ENCODE data around the gene UROC1. TPM values are rescaled to one million over a fixed set of nuclear protein-coding genes. Genes with fewer than 3 reads are reported as not detected.

The UROC1 gene
- total and polyA plus RNA-seq, 2 of the 13 experiments (the other 11 are each of a cell fraction or from before 2014, with no cell fraction given): 0.71 to 1.3 TPM

DNA sequence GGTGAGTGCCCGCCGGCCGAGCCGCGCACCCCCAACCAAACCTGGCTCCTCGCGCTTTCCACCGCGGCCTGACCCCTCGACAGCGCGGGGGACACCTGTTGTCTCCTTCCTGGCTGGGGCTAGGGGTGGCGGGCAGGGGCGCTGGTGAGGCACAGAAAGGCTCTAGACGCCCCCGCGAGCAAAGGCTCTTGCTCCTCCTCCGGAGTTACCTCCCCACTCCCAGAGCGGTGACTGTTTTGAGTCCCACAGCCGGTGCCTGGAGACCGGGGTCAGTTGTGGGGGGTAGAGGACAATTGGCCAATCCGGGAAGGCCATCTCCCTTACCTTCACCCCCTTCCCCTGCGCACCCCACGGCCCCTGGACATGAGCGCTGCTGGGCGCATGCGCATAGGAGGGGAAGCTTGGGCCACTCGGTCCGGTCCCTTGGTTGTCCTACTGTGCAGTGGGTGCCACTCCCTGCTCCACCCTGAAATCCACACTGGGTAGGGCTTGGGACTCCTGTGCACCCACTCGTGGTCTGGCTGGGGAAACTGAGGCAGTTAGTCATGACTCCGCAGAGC is 6.9 kb upstream of the UROC1 start (continued):
- 0 out of 2 replicates have a peak, but pooled peaks have one; percentile 9 for TF ChIP-seq ZNF441 (CRISPR knock-in tag; IDR thresholded peaks at IDR 0.05; ENCODE audit: borderline replicate concordance)
- peak; percentile 25 for TF ChIP-seq RBM39 (IDR thresholded peaks at IDR 0.05; ENCODE audit: low read depth, low read length, poor library complexity, severe bottlenecking)
- TF ChIP-seq, protein P1, sequence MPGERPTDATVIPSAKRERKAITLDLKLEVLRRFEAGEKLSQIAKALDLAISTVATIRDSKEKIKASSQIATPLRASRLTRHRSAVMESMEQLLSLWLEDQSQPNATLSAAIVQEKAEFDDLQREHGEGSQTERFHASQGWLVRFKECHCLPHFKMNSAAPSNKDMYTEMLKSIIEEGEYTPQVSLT (CRISPR knock-in tag; IDR thresholded peaks at IDR 0.05; ENCODE audit: borderline replicate concordance, low read depth): no peak
- peak; percentile 9; the same call in 1 of the 2 replicates for TF ChIP-seq SP4 (CRISPR knock-in tag; IDR thresholded peaks at IDR 0.05)
- peak; percentile 29 for TF ChIP-seq ZNF777 (CRISPR knock-in tag; IDR thresholded peaks at IDR 0.05)
- TF ChIP-seq AGO2 (optimal IDR thresholded peaks at IDR 0.05; ENCODE audit: low read depth, low read length): peak; percentile 34
- TF ChIP-seq, protein P2, sequence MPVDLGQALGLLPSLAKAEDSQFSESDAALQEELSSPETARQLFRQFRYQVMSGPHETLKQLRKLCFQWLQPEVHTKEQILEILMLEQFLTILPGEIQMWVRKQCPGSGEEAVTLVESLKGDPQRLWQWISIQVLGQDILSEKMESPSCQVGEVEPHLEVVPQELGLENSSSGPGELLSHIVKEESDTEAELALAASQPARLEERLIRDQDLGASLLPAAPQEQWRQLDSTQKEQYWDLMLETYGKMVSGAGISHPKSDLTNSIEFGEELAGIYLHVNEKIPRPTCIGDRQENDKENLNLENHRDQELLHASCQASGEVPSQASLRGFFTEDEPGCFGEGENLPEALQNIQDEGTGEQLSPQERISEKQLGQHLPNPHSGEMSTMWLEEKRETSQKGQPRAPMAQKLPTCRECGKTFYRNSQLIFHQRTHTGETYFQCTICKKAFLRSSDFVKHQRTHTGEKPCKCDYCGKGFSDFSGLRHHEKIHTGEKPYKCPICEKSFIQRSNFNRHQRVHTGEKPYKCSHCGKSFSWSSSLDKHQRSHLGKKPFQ (CRISPR knock-in tag; IDR thresholded peaks at IDR 0.05; ENCODE audit: insufficient replicate concordance): no peak
- TF ChIP-seq RAD51 (IDR thresholded peaks at IDR 0.05; ENCODE audit: borderline replicate concordance): no peak
- no peak for TF ChIP-seq ZSCAN12 (CRISPR knock-in tag; IDR thresholded peaks at IDR 0.05)
- TF ChIP-seq, protein P3, sequence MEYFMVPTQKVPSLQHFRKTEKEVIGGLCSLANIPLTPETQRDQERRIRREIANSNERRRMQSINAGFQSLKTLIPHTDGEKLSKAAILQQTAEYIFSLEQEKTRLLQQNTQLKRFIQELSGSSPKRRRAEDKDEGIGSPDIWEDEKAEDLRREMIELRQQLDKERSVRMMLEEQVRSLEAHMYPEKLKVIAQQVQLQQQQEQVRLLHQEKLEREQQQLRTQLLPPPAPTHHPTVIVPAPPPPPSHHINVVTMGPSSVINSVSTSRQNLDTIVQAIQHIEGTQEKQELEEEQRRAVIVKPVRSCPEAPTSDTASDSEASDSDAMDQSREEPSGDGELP (IDR thresholded peaks at IDR 0.05; ENCODE audit: borderline replicate concordance, low read depth): no peak
- no peak for TF ChIP-seq ZNF10 (CRISPR knock-in tag; IDR thresholded peaks at IDR 0.05; ENCODE audit: borderline replicate concordance, low read depth)
- no peak for TF ChIP-seq ZNF572 (CRISPR knock-in tag; IDR thresholded peaks at IDR 0.05)
- no peak for TF ChIP-seq ZNF530 (CRISPR knock-in tag; IDR thresholded peaks at IDR 0.05; ENCODE audit: low read depth)
- TF ChIP-seq, protein P4, sequence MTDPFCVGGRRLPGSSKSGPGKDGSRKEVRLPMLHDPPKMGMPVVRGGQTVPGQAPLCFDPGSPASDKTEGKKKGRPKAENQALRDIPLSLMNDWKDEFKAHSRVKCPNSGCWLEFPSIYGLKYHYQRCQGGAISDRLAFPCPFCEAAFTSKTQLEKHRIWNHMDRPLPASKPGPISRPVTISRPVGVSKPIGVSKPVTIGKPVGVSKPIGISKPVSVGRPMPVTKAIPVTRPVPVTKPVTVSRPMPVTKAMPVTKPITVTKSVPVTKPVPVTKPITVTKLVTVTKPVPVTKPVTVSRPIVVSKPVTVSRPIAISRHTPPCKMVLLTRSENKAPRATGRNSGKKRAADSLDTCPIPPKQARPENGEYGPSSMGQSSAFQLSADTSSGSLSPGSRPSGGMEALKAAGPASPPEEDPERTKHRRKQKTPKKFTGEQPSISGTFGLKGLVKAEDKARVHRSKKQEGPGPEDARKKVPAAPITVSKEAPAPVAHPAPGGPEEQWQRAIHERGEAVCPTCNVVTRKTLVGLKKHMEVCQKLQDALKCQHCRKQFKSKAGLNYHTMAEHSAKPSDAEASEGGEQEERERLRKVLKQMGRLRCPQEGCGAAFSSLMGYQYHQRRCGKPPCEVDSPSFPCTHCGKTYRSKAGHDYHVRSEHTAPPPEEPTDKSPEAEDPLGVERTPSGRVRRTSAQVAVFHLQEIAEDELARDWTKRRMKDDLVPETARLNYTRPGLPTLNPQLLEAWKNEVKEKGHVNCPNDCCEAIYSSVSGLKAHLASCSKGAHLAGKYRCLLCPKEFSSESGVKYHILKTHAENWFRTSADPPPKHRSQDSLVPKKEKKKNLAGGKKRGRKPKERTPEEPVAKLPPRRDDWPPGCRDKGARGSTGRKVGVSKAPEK (CRISPR knock-in tag; IDR thresholded peaks at IDR 0.05; ENCODE audit: borderline replicate concordance): 0 out of 2 replicates have a peak, but pooled peaks have one; percentile 57
- peak; percentile 31; the same call in 1 of the 2 replicates for TF ChIP-seq ZC3H4 (CRISPR knock-in tag; IDR thresholded peaks at IDR 0.05; ENCODE audit: borderline replicate concordance)
- TF ChIP-seq MEF2D (CRISPR knock-in tag; IDR thresholded peaks at IDR 0.05): peak; percentile 77; the same call in 1 of the 2 replicates
- TF ChIP-seq, protein P5, sequence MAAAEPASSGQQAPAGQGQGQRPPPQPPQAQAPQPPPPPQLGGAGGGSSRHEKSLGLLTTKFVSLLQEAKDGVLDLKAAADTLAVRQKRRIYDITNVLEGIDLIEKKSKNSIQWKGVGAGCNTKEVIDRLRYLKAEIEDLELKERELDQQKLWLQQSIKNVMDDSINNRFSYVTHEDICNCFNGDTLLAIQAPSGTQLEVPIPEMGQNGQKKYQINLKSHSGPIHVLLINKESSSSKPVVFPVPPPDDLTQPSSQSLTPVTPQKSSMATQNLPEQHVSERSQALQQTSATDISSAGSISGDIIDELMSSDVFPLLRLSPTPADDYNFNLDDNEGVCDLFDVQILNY (CRISPR knock-in tag; conservative IDR thresholded peaks at IDR 0.05): no peak
- no peak for TF ChIP-seq TMF1 (CRISPR knock-in tag; IDR thresholded peaks at IDR 0.05; ENCODE audit: low read depth)
- peak; percentile 45; the same call in 1 of the 2 replicates for TF ChIP-seq ZMYM3 (CRISPR knock-in tag; IDR thresholded peaks at IDR 0.05)
- peak; percentile 31; the same call in 1 of the 2 replicates for TF ChIP-seq TAF1 (CRISPR knock-in tag; IDR thresholded peaks at IDR 0.05)
- no peak for TF ChIP-seq EP300 (IDR thresholded peaks at IDR 0.05; ENCODE audit: low read depth in 2 of 2, low read length in 2 of 2)
- TF ChIP-seq EP300 (CRISPR knock-in tag; IDR thresholded peaks at IDR 0.05; ENCODE audit: borderline replicate concordance): no peak
